NCI-H2196 (cell line): ENCODE data around the gene WBP2.
"Not testable (repeated sequence)": the region's sequence is repeated elsewhere in the genome, so short reads cannot be mapped to it uniquely, and the experiment has no call there.

Experiments used
- DNase-seq: peaks from one replicate; lab custom pipeline; 2025; ENCODE audit not compliant: unreplicated experiment; lab: John Stamatoyannopoulos, UW

WBP2 gene

DNA sequence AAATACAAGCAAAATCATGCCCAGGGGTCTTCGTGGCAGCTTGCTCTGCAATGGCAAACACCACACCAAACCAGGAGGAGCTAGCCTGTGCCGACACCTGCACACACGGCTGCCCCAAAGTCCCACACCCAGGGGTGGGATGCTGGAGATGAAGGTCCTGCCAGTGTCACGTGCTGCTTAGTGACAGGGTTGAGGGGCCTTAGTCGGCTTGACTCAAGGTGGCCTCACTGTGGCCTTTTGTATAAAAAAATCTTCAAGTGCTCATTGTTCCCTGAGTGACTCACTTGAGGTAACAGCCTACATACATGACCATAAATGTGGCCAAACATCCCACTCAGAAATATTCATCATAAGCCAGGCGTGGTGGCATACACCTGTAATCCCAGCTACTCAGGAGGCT lies 34.3 kb upstream of the WBP2 start:
- no peak for DNase-seq

DNA sequence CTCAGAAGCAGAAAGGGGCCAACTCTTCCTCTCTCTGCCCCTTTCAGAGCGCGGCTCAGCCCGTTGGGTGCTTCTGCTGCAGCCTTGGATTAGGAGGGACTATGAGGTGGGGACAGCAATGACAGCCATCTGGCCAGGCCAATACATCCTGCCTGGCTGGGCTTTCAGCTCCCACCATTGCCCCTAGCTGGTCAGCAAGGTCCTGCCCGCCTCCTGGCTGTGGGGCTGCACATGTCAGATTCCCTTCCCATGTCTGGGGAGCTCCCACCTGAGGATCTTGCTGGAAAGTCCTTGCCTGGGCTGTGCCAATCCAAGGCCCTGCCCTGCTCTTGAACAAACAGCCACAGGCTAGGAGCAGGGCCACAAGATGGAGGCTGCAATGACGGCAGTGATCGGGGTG lies 33.3 kb upstream of the WBP2 start:
- DNase-seq: no peak

DNA sequence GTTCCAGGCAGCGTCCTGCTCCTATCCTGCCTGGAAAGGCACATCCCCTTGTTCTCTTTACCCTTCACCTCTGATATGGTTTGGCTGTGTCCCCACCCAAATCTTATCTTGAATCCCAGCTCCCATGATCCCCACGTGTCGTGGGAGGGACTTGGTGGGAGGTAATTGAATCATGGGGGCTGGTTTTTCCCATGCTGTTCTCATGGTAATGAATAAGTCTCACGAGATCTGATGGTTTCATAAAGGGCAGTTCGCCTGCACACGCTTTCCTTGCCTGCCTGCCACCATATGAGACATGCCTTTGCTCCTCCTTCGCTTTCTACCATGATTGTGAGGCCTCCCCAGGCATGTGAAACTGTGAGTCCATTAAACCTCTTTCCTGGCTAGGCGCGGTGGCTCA lies 30.7 kb upstream of the WBP2 start:
- not testable (repeated sequence) for DNase-seq

- no peak for DNase-seq
These were observed 30.3 kb upstream of the WBP2 start for GRCh38 chr17:75885431-75885830.

DNA sequence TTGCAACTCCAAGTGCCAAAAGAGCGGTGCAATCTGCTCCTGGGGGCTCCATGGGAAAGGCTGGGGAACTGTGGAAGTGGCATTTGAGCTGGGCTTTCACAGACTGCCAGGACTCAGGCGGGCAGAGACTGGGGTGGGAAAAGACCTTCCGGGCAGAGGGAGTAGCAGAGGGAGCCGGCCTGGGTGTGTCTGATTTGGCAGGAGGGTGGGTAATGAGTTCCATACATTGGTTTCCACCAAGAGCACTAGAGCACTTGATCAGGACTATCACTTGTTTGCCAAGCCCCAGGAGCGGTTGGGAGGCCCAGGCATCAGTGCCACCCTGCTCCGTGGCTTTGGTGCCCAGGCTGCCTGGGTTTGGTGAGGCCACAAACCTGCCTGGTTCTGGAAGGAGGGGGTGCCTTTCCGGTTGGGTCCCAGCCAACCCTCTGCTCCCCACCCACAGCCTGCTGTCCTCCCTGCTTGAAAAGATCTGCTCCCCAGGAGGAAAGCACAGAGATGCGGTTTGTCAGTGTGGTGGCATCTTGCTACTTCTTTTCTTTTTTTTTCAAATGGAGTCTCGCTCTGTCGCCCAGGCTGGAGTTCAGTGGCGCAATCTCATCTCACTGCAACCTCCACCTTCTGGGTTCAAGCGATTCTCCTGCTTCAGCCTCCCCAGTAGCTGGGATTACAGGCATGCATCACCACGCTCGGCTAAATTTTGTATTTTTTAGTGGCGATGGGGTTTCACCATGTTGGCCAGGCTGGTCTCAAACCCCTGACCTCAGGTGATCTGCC lies 26.7 kb upstream of the WBP2 start:
- DNase-seq: no peak

GRCh38 chr17:75880266-75880665 lies 25.1 kb upstream of the WBP2 start:
- no peak for DNase-seq

DNA sequence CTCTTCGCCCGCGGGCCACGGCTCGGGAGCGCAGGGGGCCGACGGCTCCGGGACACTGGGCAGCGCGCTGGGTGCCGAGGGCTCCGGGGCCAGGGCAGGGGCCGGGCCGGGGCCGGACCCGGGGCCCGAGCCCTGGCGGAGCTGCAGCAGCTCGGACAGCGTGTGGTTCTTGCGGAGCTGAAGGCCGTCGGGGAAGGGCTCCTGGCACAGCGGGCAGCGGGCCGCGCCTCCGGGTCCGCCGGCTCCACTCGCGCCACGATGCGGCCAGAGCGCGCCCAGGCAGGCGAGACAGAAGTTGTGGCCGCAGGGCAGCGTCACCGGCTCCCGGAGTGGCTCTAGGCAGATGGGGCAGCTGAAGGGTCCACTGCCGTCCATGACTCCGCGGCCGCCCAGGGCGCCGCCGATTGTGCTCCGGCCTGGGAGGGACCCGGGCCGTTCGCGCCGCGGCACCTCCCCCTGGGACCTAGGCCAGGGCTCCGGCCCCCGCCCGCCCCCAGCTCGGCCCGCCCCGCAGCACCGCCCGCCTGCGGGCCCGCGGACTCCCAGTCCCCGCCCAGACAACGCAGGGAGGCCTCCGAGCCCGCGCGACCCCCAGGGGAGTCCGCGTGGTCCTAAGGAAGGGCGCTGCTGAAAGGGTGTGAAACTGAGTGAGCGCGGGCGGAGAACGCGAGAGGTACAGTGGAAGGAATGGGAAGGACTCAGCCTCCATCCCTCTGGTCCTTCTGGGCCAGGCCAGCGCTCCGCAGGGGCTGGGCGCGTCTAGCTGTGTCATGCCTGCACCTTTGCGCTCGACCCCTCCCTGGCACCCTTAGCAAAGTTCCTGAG lies 23.3 kb upstream of the WBP2 start, which contains the start of gene TRIM47:
Gene TRIM47 (minus strand): TSS at position 408 of the 825 bp plus-strand sequence. CDS start 33 bp downstream, at position 375.
- peak; percentile 88 for DNase-seq

DNA sequence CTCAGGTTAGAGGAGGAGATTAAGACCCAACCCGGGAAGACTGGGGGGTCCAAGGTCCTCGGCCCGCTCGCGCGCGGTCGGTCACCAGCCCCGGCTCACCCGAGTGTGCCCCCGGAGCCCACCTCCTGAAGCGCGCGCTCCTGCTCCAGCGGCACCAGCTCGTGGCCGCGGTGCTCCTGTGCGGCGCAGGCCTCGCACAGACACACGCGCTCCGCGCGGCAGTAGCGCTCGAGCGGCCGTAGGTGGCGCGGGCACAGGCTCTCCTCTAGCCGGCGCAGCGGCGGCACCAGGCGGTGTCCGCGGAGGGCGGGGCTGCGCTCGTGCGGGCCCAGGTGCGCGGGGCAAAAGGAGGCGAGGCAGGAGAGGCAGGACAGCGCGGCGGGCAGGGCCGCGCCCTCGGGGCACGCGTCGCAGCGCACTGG lies 22.6 kb upstream of the WBP2 start:
- peak; percentile 82 for DNase-seq

DNA sequence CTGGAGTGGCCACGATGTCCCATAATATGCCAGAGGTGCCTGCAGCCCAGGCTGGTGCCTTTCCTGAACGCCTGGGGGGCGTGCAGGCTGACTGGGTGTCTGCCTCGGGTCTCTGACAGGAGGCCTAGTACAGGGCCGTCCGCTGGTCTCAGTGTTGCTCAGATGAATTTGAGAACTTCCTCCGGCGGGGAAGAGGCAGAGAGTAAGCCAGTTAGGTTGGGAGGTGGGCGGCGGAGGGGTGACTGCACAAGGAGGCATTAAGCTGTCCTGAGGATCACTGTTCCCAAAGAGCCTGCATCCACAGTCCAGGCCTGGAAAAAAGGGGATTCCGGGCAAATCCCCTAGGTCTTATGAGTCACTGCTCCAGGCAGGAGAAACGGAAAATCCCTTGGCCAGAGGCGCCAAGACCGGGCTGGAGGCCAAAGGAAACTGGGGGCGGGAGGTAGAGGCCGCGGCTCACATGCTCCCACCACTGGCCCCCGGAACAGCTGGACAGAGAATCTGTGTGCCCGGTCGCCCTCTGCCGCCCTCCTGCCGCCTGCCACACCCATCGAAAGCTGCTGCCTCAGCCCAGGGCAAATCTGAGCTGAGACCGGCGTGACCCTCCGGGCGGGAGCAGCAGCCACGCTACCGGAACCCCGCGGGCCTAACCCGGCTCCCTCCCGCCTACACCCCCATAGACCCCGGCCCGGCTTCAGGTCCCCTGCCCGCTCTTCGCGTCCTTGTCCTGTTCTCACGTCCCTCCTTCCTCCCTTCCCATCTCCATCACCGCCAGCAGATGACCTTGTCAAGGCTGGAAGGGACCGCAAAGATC lies 22.0 kb upstream of the WBP2 start:
- peak; percentile 85 for DNase-seq

- DNase-seq: peak; percentile 97
These were observed 21.2 kb upstream of the WBP2 start for GRCh38 chr17:75876190-75876937.

DNA sequence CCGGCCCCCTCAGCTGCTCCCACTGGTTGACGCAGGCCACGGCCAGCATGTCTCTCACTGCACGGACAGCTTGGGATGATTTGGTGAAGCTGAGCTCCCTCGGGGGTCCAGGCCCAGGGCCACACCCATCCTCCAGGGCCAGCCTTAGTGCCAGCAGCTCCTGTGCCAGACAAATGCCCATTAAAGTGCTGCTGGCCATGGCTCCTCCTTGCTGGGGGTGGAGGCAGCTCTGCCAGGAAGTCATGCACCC lies 20.7 kb upstream of the WBP2 start:
- DNase-seq: no peak

DNA sequence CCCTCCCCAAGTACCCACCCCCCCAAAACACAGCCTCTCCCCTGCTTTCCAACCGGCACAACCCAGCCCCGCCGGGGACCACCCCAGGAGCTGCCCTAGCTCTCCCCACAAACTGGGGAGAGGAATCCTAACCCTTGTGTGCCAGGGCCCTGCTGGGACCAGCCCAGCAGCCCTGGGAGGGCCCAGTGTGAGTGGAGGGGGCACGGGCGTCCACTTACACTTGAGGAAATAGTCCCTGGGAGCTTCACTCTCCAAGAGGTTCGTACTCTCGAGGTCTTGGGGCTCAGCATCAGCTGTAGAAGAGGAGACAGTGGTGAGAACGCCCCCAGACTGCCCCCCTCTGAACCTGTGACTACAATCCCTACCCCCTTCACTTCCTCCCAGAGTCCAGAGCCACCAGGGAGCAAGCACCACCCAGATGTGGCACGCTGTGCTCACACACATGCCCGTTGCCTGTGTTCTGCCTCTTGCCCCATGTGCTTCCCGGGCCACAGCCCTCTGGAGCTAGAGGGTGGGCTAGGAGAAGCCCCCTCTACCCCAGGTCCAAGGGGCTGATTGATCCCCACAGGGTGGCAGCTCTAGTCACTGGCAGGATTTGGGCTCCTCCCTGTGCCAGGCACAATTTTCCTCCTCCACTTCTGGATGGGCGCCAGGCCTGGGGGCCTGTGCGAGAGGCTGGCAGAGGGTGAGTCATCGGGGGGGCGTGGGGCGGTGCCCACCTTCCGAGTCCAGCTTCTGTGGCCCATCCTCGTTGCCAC lies 20.2 kb upstream of the WBP2 start:
- peak; percentile 84 for DNase-seq

GRCh38 chr17:75874323-75875181 lies 19.4 kb upstream of the WBP2 start:
- DNase-seq: no peak

DNA sequence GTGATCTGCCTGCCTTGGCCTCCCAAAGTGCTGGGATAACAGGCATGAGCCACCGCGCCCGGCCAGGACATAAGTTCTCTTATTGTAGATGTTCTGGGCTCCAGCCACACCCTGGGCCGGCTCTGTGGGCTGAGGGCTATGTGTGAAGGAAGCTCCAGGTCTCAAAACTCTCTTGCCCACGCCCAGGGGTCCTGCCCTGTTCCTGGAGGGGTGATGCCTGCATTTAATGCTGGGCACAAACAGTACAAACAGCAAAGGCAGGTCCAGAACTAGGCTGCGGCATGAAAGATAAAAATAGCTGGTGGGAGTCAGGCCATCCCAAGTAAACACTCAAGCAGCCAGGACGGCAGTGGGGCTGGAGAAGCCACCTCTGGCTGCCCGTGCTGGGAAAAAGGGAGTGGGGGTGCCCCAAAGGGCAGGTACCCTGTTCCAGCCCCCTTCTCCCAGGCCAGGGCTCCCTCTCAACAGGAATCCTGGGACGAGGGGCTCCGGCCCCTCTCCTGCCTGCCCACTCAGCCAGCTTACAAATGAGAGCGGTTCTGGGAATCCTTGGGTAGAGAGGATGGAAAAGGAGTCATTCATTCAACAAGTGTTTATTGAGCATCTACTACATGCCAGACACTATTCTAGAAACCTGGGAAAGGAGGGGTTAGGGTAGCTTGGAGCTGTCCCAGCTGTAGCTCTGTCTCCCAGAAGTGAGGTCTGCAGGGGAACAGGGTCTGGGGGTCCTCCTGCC lies 18.6 kb upstream of the WBP2 start:
- DNase-seq: no peak

DNA sequence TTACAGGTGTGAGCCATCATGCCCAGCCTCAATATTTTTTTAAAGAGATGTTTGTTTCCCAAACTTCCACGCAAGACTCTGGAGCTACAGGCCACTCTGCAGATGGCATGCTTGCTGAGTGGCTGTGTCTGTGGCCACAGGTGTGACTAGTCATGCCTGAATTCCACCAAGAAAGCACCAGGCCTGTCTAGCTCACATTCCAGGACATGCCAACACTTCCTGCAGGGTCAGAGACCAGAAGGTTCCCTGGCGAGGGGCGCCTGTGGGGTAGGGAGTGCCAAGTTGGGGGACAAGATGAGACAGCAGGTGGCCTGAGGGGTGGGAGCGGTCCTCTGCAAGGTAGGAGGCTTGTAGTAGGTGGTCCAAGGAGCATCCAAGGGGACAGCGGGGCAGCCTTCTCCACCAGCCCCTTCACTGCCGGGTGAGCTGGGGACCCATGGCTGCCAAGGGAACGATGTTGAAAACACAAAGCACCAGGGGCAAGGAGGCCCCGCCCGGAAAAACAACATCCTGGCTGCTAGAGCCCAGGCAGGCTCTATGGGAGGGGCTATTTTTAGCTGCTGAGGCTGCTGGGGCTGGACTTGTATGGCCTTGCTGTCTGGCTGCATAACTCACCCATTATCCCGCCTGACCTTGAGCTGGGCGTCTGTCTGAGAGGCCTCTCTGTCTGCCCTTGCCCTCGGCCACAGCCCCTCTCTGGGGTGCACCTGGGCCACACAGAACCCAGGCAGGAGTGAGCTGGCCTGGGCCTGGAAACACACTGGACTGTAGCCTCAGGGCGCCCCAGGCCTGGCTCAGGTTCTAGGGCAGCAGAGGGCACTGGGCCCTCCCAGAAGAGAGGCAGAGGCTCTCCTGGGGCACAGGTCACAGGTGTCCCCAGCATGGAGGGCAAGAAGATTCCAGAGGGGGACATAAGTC lies 17.6 kb upstream of the WBP2 start:
- DNase-seq: peak; percentile 79

DNA sequence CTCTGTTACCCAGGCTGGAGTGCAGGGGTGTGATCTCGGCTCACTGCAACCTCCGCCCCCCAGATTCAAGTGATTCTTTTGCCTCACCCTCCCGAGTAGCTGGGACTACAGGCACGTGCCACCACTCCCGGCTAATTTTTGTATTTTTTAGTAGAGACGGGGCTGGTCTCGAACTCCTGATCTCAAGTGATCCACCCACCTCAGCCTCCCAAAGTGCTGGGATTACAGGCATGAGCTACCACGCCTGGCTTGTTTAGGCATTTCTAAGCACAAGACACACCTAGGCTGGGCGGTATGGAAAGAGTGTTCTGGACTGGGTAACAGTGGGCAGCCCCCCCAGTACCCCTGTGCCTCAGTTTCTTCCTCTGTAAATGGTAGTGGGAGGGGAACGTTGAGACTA lies 15.1 kb upstream of the WBP2 start:
- not testable (repeated sequence) for DNase-seq

DNA sequence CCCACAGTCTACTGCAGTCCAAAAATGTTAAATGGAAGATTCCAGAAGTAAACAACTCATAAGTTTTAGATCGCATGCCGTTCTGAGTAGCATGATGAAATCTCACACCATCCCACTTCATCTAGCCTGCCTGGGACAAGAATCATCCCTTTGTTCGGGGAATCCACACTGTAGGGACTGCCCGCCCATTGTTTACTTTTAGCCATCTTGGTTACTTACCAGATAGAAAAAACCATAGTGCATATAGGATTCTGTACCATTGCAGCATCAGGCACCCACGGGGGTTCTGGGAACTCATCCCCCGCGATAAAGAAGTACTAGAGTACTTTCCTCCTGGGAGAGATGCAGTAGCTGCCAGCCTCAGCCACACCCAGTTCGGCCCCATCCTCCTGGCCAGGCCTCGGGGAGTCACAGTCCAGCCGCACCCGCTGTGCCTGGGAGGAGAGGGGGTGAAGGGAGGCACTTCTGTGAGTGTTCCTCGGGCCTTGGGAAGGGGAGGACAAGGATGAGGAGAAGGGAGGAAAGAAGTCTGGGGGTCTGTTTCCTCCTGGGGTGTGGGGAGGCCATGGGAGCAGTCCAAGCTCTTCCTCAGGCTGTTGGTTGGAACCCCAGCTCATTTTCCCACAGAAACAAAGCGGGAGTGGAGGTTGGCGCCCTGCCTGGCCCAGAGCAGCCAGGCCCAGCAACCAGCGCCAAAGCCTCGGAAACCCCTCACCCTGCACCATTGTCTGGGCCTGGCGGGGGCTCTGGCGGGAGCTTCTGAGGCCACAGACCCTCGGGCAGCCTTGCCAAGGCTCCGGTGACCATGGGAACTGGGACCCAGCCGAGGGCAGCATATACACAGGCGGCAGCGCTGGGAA lies 14.4 kb upstream of the WBP2 start:
- DNase-seq: no peak
